ENCODE data around the gene MCM5. TPM values are rescaled to one million over a fixed set of nuclear protein-coding genes. Genes with fewer than 3 reads are reported as not detected.
A peak's percentile ranks its signal among the peaks of the same experiment; 100 is the strongest.

MCM5 gene
- total and polyA plus RNA-seq, 2 of the 13 experiments (the other 11 are each of a cell fraction or from before 2014, with no cell fraction given), result 40.2 to 93.5 TPM

DNA sequence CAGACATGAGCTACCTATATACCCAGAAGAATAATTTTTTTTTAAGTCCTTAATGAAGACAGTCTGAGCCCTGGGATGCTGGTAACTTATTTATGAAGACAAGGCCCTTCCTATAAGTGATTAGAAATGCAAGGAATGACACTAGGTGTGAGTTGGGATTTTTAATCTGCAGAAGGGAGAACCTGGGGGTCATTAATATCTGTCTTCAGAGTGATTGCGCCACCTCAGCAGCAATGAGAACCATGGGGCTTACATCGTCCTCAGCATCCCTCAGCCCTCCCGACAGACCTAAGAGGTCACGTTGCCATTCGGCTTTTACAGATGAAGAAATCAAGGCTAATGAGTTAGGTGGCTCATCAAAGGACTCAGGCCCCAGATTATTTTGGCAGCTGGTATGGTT, 55.6 kb downstream of the MCM5 start:
- H3K9ac ChIP-seq (ENCODE audit: insufficient read depth, low read depth, low read length), result no peak overlapping the region
- ATAC-seq, result no peak
- 0 out of 2 replicates have a peak, but pooled peaks cover 7% of the 10 kb centered on the region for H3K4me1 ChIP-seq (ENCODE audit: insufficient read depth, low read length)
- H3K9me3 ChIP-seq (ENCODE audit: low read length), result no peaks in the 10 kb centered on the region
- H3K4me3 ChIP-seq (replicated peaks in 1 of 3; ENCODE audit: insufficient read depth in 1 of 3, low read depth in 2 of 3, low read length in 3 of 3), result no peak overlapping the region
- no peak for FAIRE-seq
- no peaks in the 10 kb centered on the region for H3K79me2 ChIP-seq (ENCODE audit: insufficient read depth, low read length)
- H3K4me2 ChIP-seq (ENCODE audit: low read depth, low read length), result no peak overlapping the region
- no peak overlapping the region for H3K27ac ChIP-seq (ENCODE audit: extremely low read length, insufficient read depth, low read length)
- POLR2A ChIA-PET, result no interaction called here
- no peak for DNase-seq (ENCODE audit: low spot score)
- H3K27me3 ChIP-seq (ENCODE audit: control insufficient read depth in 1 of 2, insufficient read depth in 2 of 2, low read length in 2 of 2), result peaks cover 0 to 7% of the 10 kb centered on the region in 2 experiments; a peak in 1 of 5 replicates
- no peak overlapping the region for H2AFZ ChIP-seq (ENCODE audit: low read length)
- no TSS peak for BruUV-seq (replicated peaks)
- no peaks in the 10 kb centered on the region for H3K36me3 ChIP-seq (replicated peaks in 1 of 2; ENCODE audit: control insufficient read depth in 1 of 2, insufficient read depth in 2 of 2, low read length in 2 of 2)
- 79% methylated on average over 5 of the region's 5 CpGs for WGBS (ENCODE audit: low lambda C conversion rate)
- TF ChIP-seq HBP1 (CRISPR knock-in tag; IDR thresholded peaks at IDR 0.05; ENCODE audit: low read depth), result no peak
- 0 out of 2 replicates have a peak, but pooled peaks have one; percentile 23 for TF ChIP-seq CEBPB (IDR thresholded peaks at IDR 0.05; ENCODE audit: borderline replicate concordance, low read depth, low read length)
- intact Hi-C loops (cut with micrococcal nuclease; ENCODE audit: unreplicated experiment), result no loop called here
- in situ Hi-C loops (cut with HindIII; ENCODE audit: extremely low pct_ligation_motif_present, low pct_unique_long_range_greater_than_20kb), result no loop called here
- CTCF ChIA-PET (ENCODE audit: low intra/inter-chr PET ratio, low total read pairs), result no interaction called here
- no peaks in the 10 kb centered on the region for H4K20me1 ChIP-seq (ENCODE audit: insufficient read depth, low read length)

- no peak for FAIRE-seq
- ATAC-seq, result no peak
- ChIA-PET CTCF (ENCODE audit: low intra/inter-chr PET ratio, low total read pairs) (no interaction called here), POLR2A (no interaction called here)
- no peak overlapping the region for H3K4me3 ChIP-seq (replicated peaks in 1 of 3; ENCODE audit: insufficient read depth in 1 of 3, low read depth in 2 of 3, low read length in 3 of 3)
- 0 out of 2 replicates have a peak, but pooled peaks cover 7% of the 10 kb centered on the region for H3K4me1 ChIP-seq (ENCODE audit: insufficient read depth, low read length)
- H4K20me1 ChIP-seq (ENCODE audit: insufficient read depth, low read length), result no peaks in the 10 kb centered on the region
- no peak overlapping the region for H2AFZ ChIP-seq (ENCODE audit: low read length)
- no peaks in the 10 kb centered on the region for H3K79me2 ChIP-seq (ENCODE audit: insufficient read depth, low read length)
- H3K27me3 ChIP-seq (ENCODE audit: control insufficient read depth in 1 of 2, insufficient read depth in 2 of 2, low read length in 2 of 2), result peaks cover 0 to 11% of the 10 kb centered on the region in 2 experiments; a peak in 1 of 5 replicates
- intact Hi-C loops (cut with micrococcal nuclease; ENCODE audit: unreplicated experiment) (no loop called here), in situ Hi-C loops (cut with HindIII; ENCODE audit: extremely low pct_ligation_motif_present, low pct_unique_long_range_greater_than_20kb) (no loop called here)
- no peak overlapping the region for H3K27ac ChIP-seq (ENCODE audit: extremely low read length, insufficient read depth, low read length)
- 52% methylated on average over 10 of the region's 10 CpGs for WGBS (ENCODE audit: low lambda C conversion rate)
- no peak for DNase-seq (ENCODE audit: low spot score)
- BruUV-seq (replicated peaks), result no TSS peak
- H3K36me3 ChIP-seq (replicated peaks in 1 of 2; ENCODE audit: control insufficient read depth in 1 of 2, insufficient read depth in 2 of 2, low read length in 2 of 2), result no peaks in the 10 kb centered on the region
- no peak overlapping the region for H3K4me2 ChIP-seq (ENCODE audit: low read depth, low read length)
- TF ChIP-seq ZNF121 (CRISPR knock-in tag; IDR thresholded peaks at IDR 0.05) (peak; percentile 62; the same call in 1 of the 2 replicates), ZNF260 (CRISPR knock-in tag; IDR thresholded peaks at IDR 0.05; ENCODE audit: borderline replicate concordance, low read depth) (no peak)
- H3K9ac ChIP-seq (ENCODE audit: insufficient read depth, low read depth, low read length), result no peak overlapping the region
- no peaks in the 10 kb centered on the region for H3K9me3 ChIP-seq (ENCODE audit: low read length)
These were observed 56.8 kb downstream of the MCM5 start for GRCh38 chr22:35456757-35457156.

Measured in HepG2 (cell line).